ENCODE data around the gene RPRD1B. TPM values are rescaled to one million over a fixed set of nuclear protein-coding genes. Genes with fewer than 3 reads are reported as not detected.

RPRD1B gene
- total RNA-seq: 10 to 100 TPM; 39.1 TPM
- polyA plus RNA-seq: 5.2 TPM

DNA sequence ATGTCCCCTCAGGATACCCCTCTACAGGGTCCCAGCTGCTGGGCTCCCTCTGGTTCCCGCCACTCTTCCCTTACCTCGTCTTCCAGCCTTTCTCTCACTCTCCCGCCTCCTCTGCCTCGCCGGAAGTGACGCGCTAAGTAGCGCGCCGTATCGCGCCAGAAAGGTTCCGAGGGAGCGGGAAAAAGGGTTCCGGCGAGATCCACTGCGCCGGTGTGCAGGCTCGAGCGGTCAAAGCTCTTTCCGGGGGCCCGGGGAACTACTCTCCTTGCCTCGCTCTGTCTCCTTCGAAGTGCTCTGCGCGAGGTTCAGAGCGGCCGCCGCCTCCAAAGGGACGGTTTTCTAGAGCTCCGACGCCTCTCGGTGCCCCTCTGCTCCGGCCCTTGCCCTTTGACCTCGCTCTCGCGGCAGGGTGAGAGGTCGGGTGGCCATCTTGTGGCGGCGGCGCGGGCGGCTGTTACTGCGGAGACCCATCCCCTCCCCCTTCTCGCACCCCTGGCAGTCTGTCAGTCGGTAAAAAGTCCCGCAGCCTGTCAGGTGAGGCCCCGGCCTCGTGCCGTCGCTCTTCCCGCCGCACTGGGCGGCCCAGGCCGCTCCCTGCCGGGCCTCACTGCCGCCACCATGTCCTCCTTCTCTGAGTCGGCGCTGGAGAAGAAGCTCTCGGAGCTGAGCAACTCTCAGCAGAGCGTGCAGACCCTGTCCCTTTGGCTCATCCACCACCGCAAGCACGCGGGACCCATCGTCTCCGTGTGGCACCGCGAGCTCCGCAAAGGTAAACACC lies at the start of gene RPRD1B, which contains the start of gene TTI1:
Gene RPRD1B, plus strand, starts transcription at position 417 of the 778 bp plus-strand sequence. Its CDS starts 202 bp downstream, at position 619.
Gene TTI1, minus strand, starts transcription at position 127 of the 778 bp plus-strand sequence. CDS start 19,640 bp downstream, outside the sequence.
- Mint-ChIP-seq H3K36me3 (peaks cover 0 to 46% (median 3%) of the 10 kb centered on the region in 3 donors), H3K27me3 (peaks cover 0 to 4% of the 10 kb centered on the region in 2 donors), H3K4me1 (peaks cover 70 to 86% (median 83%) of the 10 kb centered on the region in 3 donors), H3K27ac (peak within 1 kb of the TSS; percentile 99), H3K4me3 (peak within 1 kb of the TSS; percentile 96 to 99 (median 96)), H3K9me3 (no peaks in the 10 kb centered on the region)
- peaks cover 60% of the 10 kb centered on the region for H3K4me1 ChIP-seq (ENCODE audit: insufficient read depth, low read length)
- no peaks in the 10 kb centered on the region for H3K27me3 ChIP-seq (ENCODE audit: insufficient read depth, low read length, poor library complexity, severe bottlenecking)
- H3K4me3 ChIP-seq (ENCODE audit: low read length): peak within 1 kb of the TSS; percentile 96
- H3K9me3 ChIP-seq (ENCODE audit: low read length): no peaks in the 10 kb centered on the region
- ChIA-PET CTCF (interaction anchor here (1.0 to 2.0 kb wide), 2 partner anchors 10 to 13 kb away, joined by 3 to 4 read pairs; no protein-coding TSS in a partner anchor), POLR2A (no interaction called here)
- peak within 1 kb of the TSS; percentile 95 for H3K27ac ChIP-seq (ENCODE audit: low read depth, low read length)
- H3K36me3 ChIP-seq (ENCODE audit: insufficient read depth, low read length): no peaks in the 10 kb centered on the region
- peak; percentile 80 to 91 (median 87) for DNase-seq

GRCh38 chr20:37984018-37984785 lies 49.3 kb upstream of the RPRD1B start:
- Mint-ChIP-seq H3K27me3 (no peaks in the 10 kb centered on the region), H3K9me3 (no peaks in the 10 kb centered on the region), H3K27ac (peak overlapping the region in 1 of 8 donors; percentile 91), H3K4me3 (no peak overlapping the region), H3K4me1 (no peaks in the 10 kb centered on the region), H3K36me3 (peaks cover 21 to 80% (median 30%) of the 10 kb centered on the region in 3 donors)
- ChIA-PET CTCF (interaction anchor here (1.0 kb wide), 1 partner anchor 11 kb away, joined by 3 read pairs; no protein-coding TSS in a partner anchor), POLR2A (no interaction called here)
- Histone ChIP-seq H3K36me3 (ENCODE audit: insufficient read depth, low read length) (peaks cover 9% of the 10 kb centered on the region), H3K4me1 (ENCODE audit: insufficient read depth, low read length) (no peaks in the 10 kb centered on the region), H3K9me3 (ENCODE audit: low read length) (no peaks in the 10 kb centered on the region), H3K4me3 (ENCODE audit: low read length) (no peak overlapping the region), H3K27me3 (ENCODE audit: insufficient read depth, low read length, poor library complexity, severe bottlenecking) (no peaks in the 10 kb centered on the region), H3K27ac (ENCODE audit: low read depth, low read length) (no peak overlapping the region)
- no peak for DNase-seq

DNA sequence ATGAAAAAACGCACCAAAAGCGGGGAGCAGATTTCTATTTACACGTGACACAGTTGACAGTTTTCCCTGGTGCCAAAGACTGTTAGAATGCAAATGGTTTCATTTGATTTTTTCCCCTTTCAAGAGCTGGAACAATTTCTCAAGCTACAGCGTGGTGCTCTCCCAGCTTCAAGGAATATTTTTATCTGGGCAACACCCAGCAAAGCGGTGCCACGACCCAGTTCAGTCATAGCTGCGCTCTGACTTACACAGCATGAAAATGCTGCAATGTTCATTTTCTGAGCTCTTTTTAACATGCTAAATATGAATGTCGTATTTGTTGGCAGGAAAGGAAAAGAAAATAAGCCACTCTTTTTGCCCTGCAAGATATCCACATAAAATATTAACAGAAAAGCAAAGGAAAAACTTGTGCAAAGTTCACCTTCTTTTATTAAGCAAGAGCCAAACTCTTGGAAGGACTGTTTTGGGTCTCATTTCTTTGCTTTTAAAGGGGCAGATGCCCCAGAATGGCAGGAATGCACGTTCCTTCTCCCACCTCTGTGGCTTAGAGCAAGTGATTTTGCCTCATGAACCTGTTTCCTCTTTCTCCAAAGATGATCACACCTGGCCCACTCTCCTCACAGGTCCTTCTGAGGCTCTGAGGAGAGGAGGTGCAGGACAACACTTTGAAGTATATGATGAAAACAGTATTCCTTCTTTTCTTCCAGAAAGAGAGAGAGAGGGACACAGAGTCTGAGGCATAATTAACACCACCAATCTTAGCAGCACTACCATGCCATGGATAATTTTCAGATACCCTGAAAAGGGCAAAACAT lies 47.3 kb upstream of the RPRD1B start:
- no peaks in the 10 kb centered on the region for H3K9me3 ChIP-seq (ENCODE audit: low read length)
- H3K4me1 ChIP-seq (ENCODE audit: insufficient read depth, low read length): peaks cover 8% of the 10 kb centered on the region
- Mint-ChIP-seq H3K4me3 (no peak overlapping the region), H3K36me3 (peaks cover 21 to 92% (median 34%) of the 10 kb centered on the region in 3 donors), H3K4me1 (peaks cover 17 to 18% (median 18%) of the 10 kb centered on the region in 3 donors), H3K9me3 (no peaks in the 10 kb centered on the region), H3K27ac (peak overlapping the region in 1 of 8 donors; percentile 17), H3K27me3 (no peaks in the 10 kb centered on the region)
- no peak overlapping the region for H3K4me3 ChIP-seq (ENCODE audit: low read length)
- no peak for DNase-seq
- CTCF ChIA-PET: no interaction called here
- H3K36me3 ChIP-seq (ENCODE audit: insufficient read depth, low read length): peaks cover 13% of the 10 kb centered on the region
- POLR2A ChIA-PET: no interaction called here
- no peaks in the 10 kb centered on the region for H3K27me3 ChIP-seq (ENCODE audit: insufficient read depth, low read length, poor library complexity, severe bottlenecking)
- H3K27ac ChIP-seq (ENCODE audit: low read depth, low read length): no peak overlapping the region

DNA sequence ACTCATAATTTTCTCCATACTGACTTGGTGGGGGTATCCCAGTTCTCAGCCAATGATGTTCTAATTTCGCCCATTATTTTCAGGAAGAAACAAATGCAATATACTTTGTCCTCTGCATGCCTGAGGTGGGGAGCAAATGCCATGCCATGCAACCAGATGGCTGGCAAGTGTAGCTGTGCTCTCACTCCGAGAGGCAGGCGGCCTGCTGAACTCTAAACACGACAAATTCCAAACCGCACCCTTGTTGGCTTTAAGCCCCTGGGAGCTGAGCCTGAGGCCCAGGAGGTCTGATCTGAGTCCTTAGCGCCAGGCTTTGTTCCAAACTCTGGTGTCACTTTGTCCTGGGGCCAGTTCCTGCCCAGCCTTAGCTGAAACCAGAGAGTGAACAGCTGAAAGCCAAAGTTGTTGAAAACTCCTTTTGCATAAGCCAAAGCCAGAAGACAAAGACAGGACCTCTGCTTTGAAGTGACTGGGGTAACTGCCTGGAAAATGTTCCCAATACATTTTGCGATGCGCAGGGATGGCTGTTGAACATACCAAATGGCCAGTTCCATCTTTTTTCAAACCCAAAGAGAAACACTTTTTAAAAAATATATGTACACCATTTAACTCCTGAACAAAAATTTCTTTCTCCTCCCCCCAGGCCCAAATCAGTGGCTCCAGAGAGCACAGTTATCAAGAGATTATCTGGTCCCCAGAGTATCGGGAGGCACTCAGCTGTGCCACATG lies 46.5 kb upstream of the RPRD1B start:
- H3K27ac Mint-ChIP-seq: no peak overlapping the region
- H3K4me1 Mint-ChIP-seq: peaks cover 23 to 24% (median 24%) of the 10 kb centered on the region in 3 donors
- Histone ChIP-seq H3K4me1 (ENCODE audit: insufficient read depth, low read length) (peaks cover 9% of the 10 kb centered on the region), H3K36me3 (ENCODE audit: insufficient read depth, low read length) (peaks cover 18% of the 10 kb centered on the region), H3K27me3 (ENCODE audit: insufficient read depth, low read length, poor library complexity, severe bottlenecking) (no peaks in the 10 kb centered on the region), H3K4me3 (ENCODE audit: low read length) (no peak overlapping the region), H3K27ac (ENCODE audit: low read depth, low read length) (no peak overlapping the region), H3K9me3 (ENCODE audit: low read length) (no peaks in the 10 kb centered on the region)
- H3K36me3 Mint-ChIP-seq: peaks cover 15 to 92% (median 32%) of the 10 kb centered on the region in 3 donors
- H3K4me3 Mint-ChIP-seq: peak overlapping the region in 1 of 7 donors; percentile 61
- H3K27me3 Mint-ChIP-seq: no peaks in the 10 kb centered on the region
- ChIA-PET CTCF (no interaction called here), POLR2A (no interaction called here)
- no peaks in the 10 kb centered on the region for H3K9me3 Mint-ChIP-seq
- no peak for DNase-seq

- H3K4me3 ChIP-seq (ENCODE audit: low read length): no peak overlapping the region
- no peak for DNase-seq
- H3K27me3 Mint-ChIP-seq: no peaks in the 10 kb centered on the region
- H3K4me3 Mint-ChIP-seq: peak overlapping the region in 1 of 7 donors; percentile 61
- H3K4me1 ChIP-seq (ENCODE audit: insufficient read depth, low read length): peaks cover 9% of the 10 kb centered on the region
- H3K36me3 ChIP-seq (ENCODE audit: insufficient read depth, low read length): peaks cover 18% of the 10 kb centered on the region
- peaks cover 23 to 24% (median 24%) of the 10 kb centered on the region in 3 donors for H3K4me1 Mint-ChIP-seq
- ChIA-PET CTCF (no interaction called here), POLR2A (no interaction called here)
- H3K9me3 ChIP-seq (ENCODE audit: low read length): no peaks in the 10 kb centered on the region
- peaks cover 9 to 89% (median 28%) of the 10 kb centered on the region in 3 donors for H3K36me3 Mint-ChIP-seq
- H3K27ac Mint-ChIP-seq: no peak overlapping the region
- no peaks in the 10 kb centered on the region for H3K9me3 Mint-ChIP-seq
- H3K27ac ChIP-seq (ENCODE audit: low read depth, low read length): no peak overlapping the region
- no peaks in the 10 kb centered on the region for H3K27me3 ChIP-seq (ENCODE audit: insufficient read depth, low read length, poor library complexity, severe bottlenecking)
Observed at GRCh38 chr20:37987602-37988290, 45.8 kb upstream of the RPRD1B start.

GRCh38 chr20:37988306-37988954 lies 45.1 kb upstream of the RPRD1B start:
- CTCF ChIA-PET: no interaction called here
- POLR2A ChIA-PET: no interaction called here
- no peaks in the 10 kb centered on the region for H3K9me3 Mint-ChIP-seq
- Histone ChIP-seq H3K4me3 (ENCODE audit: low read length) (no peak overlapping the region), H3K9me3 (ENCODE audit: low read length) (no peaks in the 10 kb centered on the region), H3K27me3 (ENCODE audit: insufficient read depth, low read length, poor library complexity, severe bottlenecking) (no peaks in the 10 kb centered on the region), H3K4me1 (ENCODE audit: insufficient read depth, low read length) (peaks cover 9% of the 10 kb centered on the region), H3K36me3 (ENCODE audit: insufficient read depth, low read length) (peaks cover 18% of the 10 kb centered on the region), H3K27ac (ENCODE audit: low read depth, low read length) (no peak overlapping the region)
- peaks cover 23 to 24% (median 24%) of the 10 kb centered on the region in 3 donors for H3K4me1 Mint-ChIP-seq
- peak overlapping the region in 1 of 8 donors; percentile 2 for H3K27ac Mint-ChIP-seq
- peaks cover 8 to 87% (median 27%) of the 10 kb centered on the region in 3 donors for H3K36me3 Mint-ChIP-seq
- no peak for DNase-seq
- no peaks in the 10 kb centered on the region for H3K27me3 Mint-ChIP-seq
- H3K4me3 Mint-ChIP-seq: no peak overlapping the region
